Loucy (cell line): ENCODE results near the gene TENM3.

Experiments
- H2AFZ ChIP-seq: fragments of 200-600 bp; sonication (generic); 2 replicates; pipeline ENCODE4 v1.6.0; 2016; ENCODE audit warnings: antibody characterized with exemption, mild to moderate bottlenecking, low read length, moderate library complexity
- H3F3A ChIP-seq: fragments of 200-600 bp; 2 replicates; pipeline ENCODE4 v1.6.0; 2016; ENCODE audit warnings: antibody characterized with exemption, low read depth, mild to moderate bottlenecking
- H3K27me3 ChIP-seq: fragments of 200-600 bp; sonication (generic); 2 replicates; pipeline ENCODE4 v1.6.1; 2014; ENCODE audit warnings: low read length, mild to moderate bottlenecking; ENCODE audit not compliant: insufficient read depth, poor library complexity, severe bottlenecking
- H3K36me3 ChIP-seq: fragments of 200-600 bp; sonication (generic); 2 replicates; pipeline ENCODE4 v1.6.1; 2016; ENCODE audit warnings: low read length; ENCODE audit not compliant: insufficient read depth
- H3K4me1 ChIP-seq: fragments of 200-600 bp; sonication (generic); 2 replicates; pipeline ENCODE4 v1.5.1; 2014; ENCODE audit warnings: low read length, mild to moderate bottlenecking; ENCODE audit not compliant: insufficient read depth, poor library complexity, severe bottlenecking
- H3K4me2 ChIP-seq: fragments of 200-600 bp; sonication (generic); 2 replicates; pipeline ENCODE4 v1.6.0; 2014; ENCODE audit warnings: antibody characterized with exemption, low read length, low read depth, mild to moderate bottlenecking; ENCODE audit not compliant: poor library complexity, severe bottlenecking
- H3K4me3 ChIP-seq: fragments of 200-600 bp; sonication (generic); 2 replicates; pipeline ENCODE4 v1.5.1; 2014; ENCODE audit warnings: low read length, mild to moderate bottlenecking, mixed read lengths; ENCODE audit not compliant: poor library complexity, severe bottlenecking
- H3K79me2 ChIP-seq: fragments of 200-600 bp; sonication (generic); 2 replicates; pipeline ENCODE4 v1.6.1; 2014; ENCODE audit warnings: low read length; ENCODE audit not compliant: insufficient read depth
- H3K9ac ChIP-seq: fragments of 200-600 bp; sonication (generic); 2 replicates; pipeline ENCODE4 v1.6.0; 2014; ENCODE audit warnings: mild to moderate bottlenecking, low read depth, low read length, moderate library complexity; ENCODE audit not compliant: poor library complexity, severe bottlenecking
- H3K9me2 ChIP-seq: fragments of 200-600 bp; sonication (generic); replicated peaks from 2 replicates; pipeline ENCODE4 v1.6.1; 2016; ENCODE audit warnings: low read depth, low read length, mixed read lengths
- H3K9me3 ChIP-seq: fragments of 200-600 bp; sonication (generic); 2 replicates; pipeline ENCODE4 v1.6.1; 2014; ENCODE audit warnings: mild to moderate bottlenecking, antibody characterized with exemption, low read length, low read depth; ENCODE audit not compliant: insufficient read depth
- H4K20me1 ChIP-seq: fragments of 200-600 bp; sonication (generic); 2 replicates; pipeline ENCODE4 v1.6.0; 2014; ENCODE audit warnings: antibody characterized with exemption, low read length, mild to moderate bottlenecking; ENCODE audit not compliant: insufficient read depth, poor library complexity, severe bottlenecking
- CTCF ChIP-seq: fragments of 200-600 bp; sonication (generic); conservative IDR thresholded peaks from 2 replicates; pipeline ENCODE4 v1.5.1; 2014; ENCODE audit warnings: mild to moderate bottlenecking, antibody characterized with exemption, low read length
- EZH2phosphoT487 ChIP-seq: fragments of 200-600 bp; IDR thresholded peaks from 2 replicates; pipeline ENCODE4 v1.6.1; 2018; ENCODE audit warnings: antibody characterized with exemption, mild to moderate bottlenecking, moderate library complexity, borderline replicate concordance

The TENM3 gene

GRCh38 chr4:182560358-182560757 lies 317.2 kb downstream of the TENM3 start:
- Histone ChIP-seq H4K20me1 (no peaks in the 10 kb centered on the region), H3K27me3 (no peaks in the 10 kb centered on the region), H3K9me2 (no peaks in the 10 kb centered on the region), H3K4me3 (no peak overlapping the region), H3K79me2 (no peaks in the 10 kb centered on the region), H3K9me3 (no peaks in the 10 kb centered on the region), H3K4me2 (no peak overlapping the region), H3K9ac (no peak overlapping the region), H3K36me3 (no peaks in the 10 kb centered on the region), H3K4me1 (no peaks in the 10 kb centered on the region), H3F3A (no peaks in the 10 kb centered on the region), H2AFZ (no peak overlapping the region)
- TF ChIP-seq EZH2phosphoT487: no peak
- TF ChIP-seq CTCF: no peak

GRCh38 chr4:182562350-182562749 lies 319.1 kb downstream of the TENM3 start:
- Histone ChIP-seq H3K27me3 (no peaks in the 10 kb centered on the region), H3K36me3 (no peaks in the 10 kb centered on the region), H3K9ac (no peak overlapping the region), H3K9me3 (no peaks in the 10 kb centered on the region), H3K9me2 (no peaks in the 10 kb centered on the region), H2AFZ (no peak overlapping the region), H3K4me1 (no peaks in the 10 kb centered on the region), H3F3A (no peaks in the 10 kb centered on the region), H3K79me2 (no peaks in the 10 kb centered on the region), H3K4me3 (no peak overlapping the region), H4K20me1 (no peaks in the 10 kb centered on the region), H3K4me2 (no peak overlapping the region)
- TF ChIP-seq CTCF (no peak), EZH2phosphoT487 (no peak)

- Histone ChIP-seq H3K9ac (no peak overlapping the region), H3F3A (no peaks in the 10 kb centered on the region), H3K9me3 (no peaks in the 10 kb centered on the region), H3K9me2 (no peaks in the 10 kb centered on the region), H3K4me3 (no peak overlapping the region), H3K27me3 (no peaks in the 10 kb centered on the region), H3K36me3 (no peaks in the 10 kb centered on the region), H2AFZ (no peak overlapping the region), H3K79me2 (no peaks in the 10 kb centered on the region), H3K4me1 (no peaks in the 10 kb centered on the region), H3K4me2 (no peak overlapping the region), H4K20me1 (no peaks in the 10 kb centered on the region)
- TF ChIP-seq EZH2phosphoT487 (no peak), CTCF (no peak)
Observed at GRCh38 chr4:182564724-182565369, 321.6 kb downstream of the TENM3 start.
